Measurements from ENCODE around the gene LOX. TPM values are rescaled to one million over a fixed set of nuclear protein-coding genes. Genes with fewer than 3 reads are reported as not detected.
A peak's percentile ranks its signal among the peaks of the same experiment; 100 is the strongest.

The LOX gene
- total and polyA plus RNA-seq, 9 of the 15 experiments (the other 6 are each of a cell fraction or from before 2014, with no cell fraction given) = 0.06 to 0.09 TPM; not detected in 7

GRCh38 chr5:122121479-122122465 lies 43.7 kb upstream of the LOX start (continued):
- TF ChIP-seq ZFP91 (CRISPR knock-in tag; IDR thresholded peaks at IDR 0.05) (no peak), GTF2E2 (tag; IDR thresholded peaks at IDR 0.05) (no peak), MYNN (IDR thresholded peaks at IDR 0.05) (peak; percentile 52; the same call in 1 of the 2 replicates), MYNN (CRISPR knock-in tag; IDR thresholded peaks at IDR 0.05) (no peak), ZBTB49 (CRISPR knock-in tag; IDR thresholded peaks at IDR 0.05; ENCODE audit: borderline replicate concordance) (no peak), SAFB2 (IDR thresholded peaks at IDR 0.05; ENCODE audit: borderline replicate concordance, low read depth, low read length, severe bottlenecking) (no peak), ZNF347 (CRISPR knock-in tag; IDR thresholded peaks at IDR 0.05; ENCODE audit: low read depth) (no peak), SNAPC5 (CRISPR knock-in tag; IDR thresholded peaks at IDR 0.05) (no peak), BRD9 (IDR thresholded peaks at IDR 0.05; ENCODE audit: low read depth, partially characterized antibody) (no peak), ZNF592 (IDR thresholded peaks at IDR 0.05) (peak; percentile 56; the same call in 1 of the 2 replicates), BCL6 (CRISPR knock-in tag; IDR thresholded peaks at IDR 0.05) (no peak), WHSC1 (IDR thresholded peaks at IDR 0.05; ENCODE audit: low read length) (no peak), TCF7 (IDR thresholded peaks at IDR 0.05; ENCODE audit: borderline replicate concordance) (no peak)

Measured in K562 (cell line).